DMS53 treated with DMSO at 0.1 percent for 48 hours (cell line): ENCODE data around the gene MLLT10.

ENCODE experiments used
- DNase-seq: peaks from one replicate; lab custom pipeline; 2025; ENCODE audit not compliant: unreplicated experiment; lab: John Stamatoyannopoulos, UW

MLLT10 gene

GRCh38 chr10:21516242-21517131 lies 17.5 kb upstream of the MLLT10 start:
- DNase-seq, result peak; percentile 64

GRCh38 chr10:21517134-21518031 lies 16.6 kb upstream of the MLLT10 start:
- DNase-seq, result peak; percentile 45

- peak; percentile 61 for DNase-seq
These were observed 15.8 kb upstream of the MLLT10 start for GRCh38 chr10:21518149-21518640.

GRCh38 chr10:21518641-21519396 lies 15.2 kb upstream of the MLLT10 start:
- peak; percentile 39 for DNase-seq

GRCh38 chr10:21519397-21519933 lies 14.6 kb upstream of the MLLT10 start:
- no peak for DNase-seq

- peak; percentile 68 for DNase-seq
These were observed 14.0 kb upstream of the MLLT10 start for GRCh38 chr10:21519941-21520436.

- DNase-seq, result no peak
These were observed 13.5 kb upstream of the MLLT10 start for GRCh38 chr10:21520509-21520908.

- DNase-seq, result no peak
These were observed 13.1 kb upstream of the MLLT10 start for GRCh38 chr10:21520949-21521348.

- DNase-seq, result no peak
These were observed 12.1 kb upstream of the MLLT10 start for GRCh38 chr10:21521751-21522533.

- DNase-seq, result no peak
These were observed 11.2 kb upstream of the MLLT10 start for GRCh38 chr10:21522631-21523406.

GRCh38 chr10:21523557-21524008 lies 10.4 kb upstream of the MLLT10 start:
- DNase-seq, result no peak

- no peak for DNase-seq
These were observed 9.9 kb upstream of the MLLT10 start for GRCh38 chr10:21524131-21524525.

GRCh38 chr10:21524526-21525366 lies 9.3 kb upstream of the MLLT10 start:
- DNase-seq, result peak; percentile 80

- DNase-seq, result peak; percentile 88
These were observed 8.5 kb upstream of the MLLT10 start, which contains the start of gene SKIDA1 for GRCh38 chr10:21525367-21526187. SKIDA1 (minus strand) TSS chr10:21525682; CDS start chr10:21517822, 7,860 bp downstream.

GRCh38 chr10:21526188-21526859 lies 7.7 kb upstream of the MLLT10 start:
- DNase-seq, result peak; percentile 73

GRCh38 chr10:21526860-21527597 lies 7.0 kb upstream of the MLLT10 start:
- peak; percentile 63 for DNase-seq
